Hepatocyte (in vitro differentiated cells): Measurements from ENCODE around the gene KNL1. TPM values are rescaled to one million over a fixed set of nuclear protein-coding genes. Genes with fewer than 3 reads are reported as not detected.
A peak's percentile ranks its signal among the peaks of the same experiment; 100 is the strongest.

Experiments
- DNase-seq: peaks from one replicate; pipeline ENCODE4 v3.0.0-alpha.2; 2016; ENCODE audit warnings: low spot score
- H2AFZ ChIP-seq: fragments of 200-600 bp; sonication (generic); 2 replicates; pipeline ENCODE4 v1.6.0; 2016; ENCODE audit warnings: antibody characterized with exemption, mild to moderate bottlenecking
- H3K27ac ChIP-seq: fragments of 200-600 bp; sonication (generic); 2 replicates; pipeline ENCODE4 v1.5.1; 2016; ENCODE audit warnings: mild to moderate bottlenecking
- H3K27me3 ChIP-seq: fragments of 200-600 bp; sonication (generic); 2 replicates; pipeline ENCODE4 v1.6.1; 2016
- H3K36me3 ChIP-seq: fragments of 200-600 bp; sonication (generic); replicated peaks from 2 replicates; pipeline ENCODE4 v1.5.1; 2016; ENCODE audit warnings: low read depth; ENCODE audit not compliant: insufficient read depth
- H3K4me1 ChIP-seq: fragments of 200-600 bp; sonication (generic); 2 replicates; pipeline ENCODE4 v1.5.1; 2016; ENCODE audit warnings: mild to moderate bottlenecking, moderate library complexity; ENCODE audit not compliant: insufficient read depth
- H3K4me2 ChIP-seq: fragments of 200-600 bp; sonication (generic); 2 replicates; pipeline ENCODE4 v1.6.0; 2016
- H3K4me3 ChIP-seq: fragments of 200-600 bp; sonication (generic); 2 replicates; pipeline ENCODE4 v1.5.1; 2016; ENCODE audit warnings: mild to moderate bottlenecking
- H3K79me2 ChIP-seq: fragments of 200-600 bp; sonication (generic); 2 replicates; pipeline ENCODE4 v1.6.0; 2017; ENCODE audit warnings: mild to moderate bottlenecking
- H3K9me2 ChIP-seq: fragments of 200-600 bp; sonication (generic); replicated peaks from 2 replicates; pipeline ENCODE4 v1.6.0; 2017; ENCODE audit warnings: mild to moderate bottlenecking; ENCODE audit not compliant: insufficient read depth
- H3K9me3 ChIP-seq: fragments of 200-600 bp; sonication (generic); 2 replicates; pipeline ENCODE4 v1.5.1; 2016; ENCODE audit warnings: low read depth, mild to moderate bottlenecking
- H4K20me1 ChIP-seq: fragments of 200-600 bp; sonication (generic); 2 replicates; pipeline ENCODE4 v1.6.0; 2016; ENCODE audit warnings: mild to moderate bottlenecking; ENCODE audit not compliant: insufficient read depth, poor library complexity, severe bottlenecking
- EZH2 ChIP-seq: fragments of 200-600 bp; sonication (generic); IDR thresholded peaks from 2 replicates; pipeline ENCODE4 v1.6.1; 2016; ENCODE audit warnings: antibody characterized with exemption, mild to moderate bottlenecking, borderline replicate concordance
- EZH2phosphoT487 ChIP-seq: fragments of 200-600 bp; sonication (generic); IDR thresholded peaks from one replicate; pipeline ENCODE4 v1.6.1; 2018; ENCODE audit warnings: antibody characterized with exemption, mild to moderate bottlenecking, low read depth, moderate library complexity; ENCODE audit not compliant: unreplicated experiment, severe bottlenecking
- WGBS: methylation state at CpG from one replicate; pipeline ENCODE4 v1.1.6; 2016; ENCODE audit warnings: low lambda C conversion rate; ENCODE audit errors: missing lambda C conversion rate; 5-methylcytosine and 5-hydroxymethylcytosine counted together
- polyA plus RNA-seq: library from polyadenylated mRNA; unstranded; fragments of >200 nt; fragmentation: Nextera tagmentation; extraction: Ambion mirVana; gene quantifications from 2 replicates; pipeline ENCODE4 v1.2.1, GENCODE V29; 2016
- total RNA-seq: library from RNA; depleted of rRNA; stranded (reverse); fragments of >200 nt; gene quantifications from 2 replicates; pipeline ENCODE4 v1.2.3, GENCODE V29; 2014
- TF ChIP-seq, protein P1 (sequence below): fragments of 200-600 bp; sonication (generic); IDR thresholded peaks from 2 replicates; pipeline ENCODE4 v1.5.1; 2016; ENCODE audit warnings: antibody characterized with exemption, mild to moderate bottlenecking; ENCODE audit not compliant: poor library complexity

The KNL1 gene
- total and polyA plus RNA-seq, 2 experiments from 2014 or later: 3.0 to 15.7 TPM

DNA sequence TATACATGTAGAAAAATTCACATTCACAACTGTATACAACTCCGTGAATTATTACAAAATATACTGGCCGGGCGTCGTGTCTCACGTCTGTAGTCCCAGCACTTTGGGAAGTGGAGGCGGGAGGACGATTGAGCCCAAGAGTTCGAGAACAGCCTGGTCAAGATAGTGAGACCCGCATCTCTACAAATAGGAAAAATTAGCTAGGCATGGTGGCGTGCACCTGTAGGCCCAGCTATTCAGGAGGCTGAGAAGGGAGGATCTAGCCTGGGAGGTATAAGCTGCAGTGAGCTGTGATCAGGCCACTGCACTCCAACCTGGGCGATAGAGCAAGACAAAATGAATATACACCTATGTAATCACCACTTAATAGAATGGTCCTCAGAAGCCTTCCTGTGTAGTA, 102.2 kb downstream of the KNL1 start:
- Histone ChIP-seq H4K20me1 (no peaks in the 10 kb centered on the region), H3K27ac (no peak overlapping the region), H3K27me3 (no peaks in the 10 kb centered on the region), H3K36me3 (no peaks in the 10 kb centered on the region), H3K4me2 (peak overlapping the region; percentile 88), H3K9me3 (no peaks in the 10 kb centered on the region), H3K9me2 (no peaks in the 10 kb centered on the region), H3K79me2 (peaks cover 30% of the 10 kb centered on the region), H3K4me1 (peaks cover 7% of the 10 kb centered on the region), H2AFZ (peak overlapping the region; percentile 66), H3K4me3 (no peak overlapping the region)
- TF ChIP-seq EZH2phosphoT487 (no peak), EZH2 (no peak)
- TF ChIP-seq, protein P1, sequence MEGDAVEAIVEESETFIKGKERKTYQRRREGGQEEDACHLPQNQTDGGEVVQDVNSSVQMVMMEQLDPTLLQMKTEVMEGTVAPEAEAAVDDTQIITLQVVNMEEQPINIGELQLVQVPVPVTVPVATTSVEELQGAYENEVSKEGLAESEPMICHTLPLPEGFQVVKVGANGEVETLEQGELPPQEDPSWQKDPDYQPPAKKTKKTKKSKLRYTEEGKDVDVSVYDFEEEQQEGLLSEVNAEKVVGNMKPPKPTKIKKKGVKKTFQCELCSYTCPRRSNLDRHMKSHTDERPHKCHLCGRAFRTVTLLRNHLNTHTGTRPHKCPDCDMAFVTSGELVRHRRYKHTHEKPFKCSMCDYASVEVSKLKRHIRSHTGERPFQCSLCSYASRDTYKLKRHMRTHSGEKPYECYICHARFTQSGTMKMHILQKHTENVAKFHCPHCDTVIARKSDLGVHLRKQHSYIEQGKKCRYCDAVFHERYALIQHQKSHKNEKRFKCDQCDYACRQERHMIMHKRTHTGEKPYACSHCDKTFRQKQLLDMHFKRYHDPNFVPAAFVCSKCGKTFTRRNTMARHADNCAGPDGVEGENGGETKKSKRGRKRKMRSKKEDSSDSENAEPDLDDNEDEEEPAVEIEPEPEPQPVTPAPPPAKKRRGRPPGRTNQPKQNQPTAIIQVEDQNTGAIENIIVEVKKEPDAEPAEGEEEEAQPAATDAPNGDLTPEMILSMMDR: no peak
- 89% methylated on average over 11 of the region's 11 CpGs for WGBS
- no peak for DNase-seq

DNA sequence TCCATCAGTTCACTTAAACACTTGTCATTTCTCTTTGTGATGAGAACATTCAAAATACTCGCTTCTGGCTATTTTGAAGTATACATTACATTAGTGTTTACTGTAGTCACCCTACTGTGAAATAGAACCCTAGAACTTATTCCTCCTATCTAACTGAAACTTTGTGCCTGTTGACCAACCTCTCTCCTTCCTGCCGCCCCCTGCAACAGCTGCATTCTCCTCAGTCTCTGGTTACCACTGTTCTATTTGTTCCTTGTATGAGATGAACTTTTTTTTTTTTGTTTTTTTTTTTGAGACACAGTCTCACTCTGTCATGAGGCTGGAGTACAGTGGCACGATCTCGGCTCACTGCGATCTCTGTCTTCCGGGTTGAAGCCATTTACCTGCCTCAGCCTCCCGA, 103.9 kb downstream of the KNL1 start:
- Histone ChIP-seq H3K79me2 (peaks cover 23% of the 10 kb centered on the region), H3K36me3 (no peaks in the 10 kb centered on the region), H3K27ac (no peak overlapping the region), H3K9me3 (no peaks in the 10 kb centered on the region), H3K4me2 (no peak overlapping the region), H3K27me3 (no peaks in the 10 kb centered on the region), H4K20me1 (no peaks in the 10 kb centered on the region), H3K4me3 (no peak overlapping the region), H3K9me2 (no peaks in the 10 kb centered on the region), H2AFZ (no peak overlapping the region), H3K4me1 (peaks cover 7% of the 10 kb centered on the region)
- WGBS: 99% methylated on average over 7 of the region's 7 CpGs
- no peak for TF ChIP-seq EZH2
- TF ChIP-seq, protein P1: no peak
- no peak for TF ChIP-seq EZH2phosphoT487
- no peak for DNase-seq

DNA sequence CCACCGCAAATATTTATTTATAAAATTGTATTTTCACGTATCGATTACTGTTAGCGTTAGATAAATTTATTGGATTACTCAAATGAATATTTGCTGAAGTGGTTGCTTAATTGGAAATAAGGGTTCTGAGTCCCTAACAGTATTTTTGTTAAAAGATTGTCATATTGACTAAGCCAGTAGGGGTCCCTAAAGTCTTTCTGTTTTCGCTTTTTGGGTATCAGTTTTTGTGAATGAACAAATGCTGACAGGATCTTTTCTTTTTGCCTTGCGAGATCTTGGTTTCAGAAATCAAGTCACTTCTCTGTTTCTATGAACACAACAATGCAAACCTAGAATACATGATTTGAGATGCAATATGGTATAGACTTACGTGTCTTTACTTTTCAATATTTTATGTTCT, 108.0 kb downstream of the KNL1 start:
- TF ChIP-seq EZH2phosphoT487: no peak
- TF ChIP-seq, protein P1: peak; percentile 28
- DNase-seq: no peak
- Histone ChIP-seq H3K4me1 (no peaks in the 10 kb centered on the region), H3K27ac (no peak overlapping the region), H3K4me2 (no peak overlapping the region), H3K9me3 (no peaks in the 10 kb centered on the region), H3K4me3 (no peak overlapping the region), H3K9me2 (no peaks in the 10 kb centered on the region), H2AFZ (no peak overlapping the region), H3K27me3 (no peaks in the 10 kb centered on the region), H4K20me1 (no peaks in the 10 kb centered on the region), H3K79me2 (peaks cover 2% of the 10 kb centered on the region), H3K36me3 (no peaks in the 10 kb centered on the region)
- WGBS: 95% methylated on average over 7 of the region's 7 CpGs

DNA sequence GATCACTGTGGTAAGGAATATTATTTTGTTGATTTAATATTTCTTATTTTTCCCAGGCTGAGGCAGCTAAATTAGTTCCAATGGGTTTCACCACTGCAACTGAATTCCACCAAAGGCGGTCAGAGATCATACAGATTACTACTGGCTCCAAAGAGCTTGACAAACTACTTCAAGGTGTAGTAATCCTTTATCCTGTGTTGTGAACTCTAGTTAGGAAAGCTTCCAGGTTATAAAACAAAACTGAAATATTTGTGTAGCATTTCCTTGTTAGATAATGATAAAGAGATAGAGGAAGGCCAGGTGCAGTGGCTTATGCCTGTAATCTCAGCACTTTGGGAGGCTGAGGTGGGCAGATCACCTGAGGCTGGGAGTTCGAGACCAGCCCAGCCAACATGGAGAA, 112.1 kb downstream of the KNL1 start:
- H3K4me3 ChIP-seq: no peak overlapping the region
- no peaks in the 10 kb centered on the region for H3K9me2 ChIP-seq
- no peaks in the 10 kb centered on the region for H4K20me1 ChIP-seq
- no peak overlapping the region for H3K27ac ChIP-seq
- 89% methylated on average over 2 of the region's 2 CpGs for WGBS
- H3K36me3 ChIP-seq: no peaks in the 10 kb centered on the region
- H3K4me1 ChIP-seq: no peaks in the 10 kb centered on the region
- H3K9me3 ChIP-seq: no peaks in the 10 kb centered on the region
- H3K27me3 ChIP-seq: no peaks in the 10 kb centered on the region
- TF ChIP-seq EZH2 (no peak), EZH2phosphoT487 (no peak)
- TF ChIP-seq, protein P1: no peak
- no peak overlapping the region for H3K4me2 ChIP-seq
- peak; percentile 13 for DNase-seq
- H2AFZ ChIP-seq: no peak overlapping the region
- H3K79me2 ChIP-seq: no peaks in the 10 kb centered on the region
